ENCODE data around the gene FLT3.
"Not testable (repeated sequence)": the region's sequence is repeated elsewhere in the genome, so short reads cannot be mapped to it uniquely, and the experiment has no call there.

Gene FLT3

DNA sequence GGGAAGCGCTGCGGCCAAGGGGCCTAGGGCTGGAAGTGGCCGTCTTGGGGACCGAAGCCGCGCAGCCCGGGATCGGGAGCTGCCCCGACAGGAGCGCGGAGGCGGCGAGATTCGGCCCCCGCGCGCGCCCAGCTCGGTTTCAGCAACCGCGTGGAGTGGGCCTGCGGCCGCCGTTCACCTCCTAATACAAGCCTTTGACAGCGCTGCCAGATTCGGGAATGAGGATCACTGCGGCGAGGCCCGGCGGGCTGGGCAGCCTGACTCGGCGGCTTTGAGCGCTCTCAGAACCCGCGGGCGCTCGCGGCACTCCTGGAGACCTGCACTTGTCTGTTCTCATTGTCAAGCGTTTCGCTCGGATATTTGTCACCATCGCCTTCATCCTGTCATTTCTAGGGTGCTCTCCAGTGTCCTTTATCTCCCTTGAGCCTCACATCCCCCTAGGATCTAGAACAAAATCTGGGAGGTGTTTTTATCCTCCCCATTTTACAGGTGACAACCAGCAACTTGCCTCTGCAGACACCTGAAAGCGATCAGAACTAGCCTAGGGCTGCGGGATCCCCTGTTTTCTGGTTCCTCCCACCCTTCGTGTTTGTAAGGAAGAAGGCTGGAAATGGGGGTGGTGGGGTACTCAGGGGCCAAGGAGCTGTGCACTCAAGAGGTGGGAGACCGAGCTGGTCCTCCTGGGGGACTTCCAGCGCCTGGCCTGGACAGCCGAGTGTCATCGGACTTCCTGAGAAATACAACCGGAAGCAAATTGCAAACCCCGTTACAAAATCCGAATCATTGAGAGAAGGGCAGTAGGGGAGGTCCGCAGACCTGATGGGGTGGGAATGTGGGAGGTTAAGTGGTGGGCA, 129.8 kb downstream of the FLT3 start:
- DNase-seq, result no peak

DNA sequence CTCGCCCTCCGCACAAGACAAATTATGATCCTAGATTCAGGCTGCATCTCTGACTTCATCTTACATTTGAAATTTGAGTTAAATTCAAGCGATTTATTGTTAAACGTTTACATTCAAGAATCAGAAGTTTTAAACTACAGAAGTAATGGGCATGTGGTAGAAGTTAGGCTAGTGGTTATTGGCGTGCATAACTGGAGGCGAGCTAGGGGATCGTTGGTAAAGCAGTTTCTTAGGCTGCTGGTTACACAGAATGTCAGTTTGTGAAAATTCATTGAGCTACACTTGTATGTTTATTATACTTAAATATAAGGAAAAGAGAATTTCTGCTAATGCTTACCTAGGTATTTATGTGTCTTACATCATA, 130.5 kb downstream of the FLT3 start:
- DNase-seq, result no peak

DNA sequence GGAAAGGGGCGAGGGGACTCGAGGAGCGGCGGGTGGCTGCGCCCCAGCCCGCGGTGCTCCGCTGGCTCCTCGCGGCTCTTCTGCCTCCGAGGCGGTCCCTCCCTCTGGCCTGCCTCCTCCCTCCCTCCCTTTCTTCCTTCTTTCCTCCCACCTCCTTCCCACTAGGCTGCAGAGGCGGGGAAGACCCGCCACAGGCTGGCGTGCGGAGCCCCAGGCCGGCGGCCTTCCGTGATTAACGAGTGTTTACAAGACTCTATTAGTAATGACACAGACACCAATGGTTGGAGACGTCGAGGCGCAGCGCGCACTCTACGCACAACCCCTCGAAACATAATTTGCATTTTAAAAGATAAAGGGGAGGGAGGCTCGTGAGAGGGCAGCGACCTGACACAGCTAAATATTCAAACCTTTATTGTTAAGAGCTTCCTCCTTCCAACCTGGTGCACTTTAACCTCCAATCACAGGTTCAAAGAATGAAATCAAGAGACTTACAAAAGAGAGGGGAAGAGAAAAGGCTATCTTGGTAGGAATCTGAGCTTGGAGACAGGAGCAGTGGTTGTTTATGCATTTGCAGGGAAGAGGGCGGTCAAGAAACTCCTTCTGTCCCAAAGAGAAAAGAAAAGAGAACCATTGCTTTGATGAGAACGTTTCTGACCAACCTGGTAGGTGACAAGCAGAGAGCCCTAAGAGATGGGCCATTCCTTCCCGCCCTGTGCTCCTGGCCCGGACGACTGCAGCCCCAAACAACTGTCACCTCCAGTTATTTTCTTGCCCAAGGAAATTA, 131.1 kb downstream of the FLT3 start, which contains the start of gene CDX2:
TSS of gene CDX2 (minus strand) at position 234 of the 784 bp plus-strand sequence. CDS start 309 bp downstream, outside the sequence.
- no peak for DNase-seq

DNA sequence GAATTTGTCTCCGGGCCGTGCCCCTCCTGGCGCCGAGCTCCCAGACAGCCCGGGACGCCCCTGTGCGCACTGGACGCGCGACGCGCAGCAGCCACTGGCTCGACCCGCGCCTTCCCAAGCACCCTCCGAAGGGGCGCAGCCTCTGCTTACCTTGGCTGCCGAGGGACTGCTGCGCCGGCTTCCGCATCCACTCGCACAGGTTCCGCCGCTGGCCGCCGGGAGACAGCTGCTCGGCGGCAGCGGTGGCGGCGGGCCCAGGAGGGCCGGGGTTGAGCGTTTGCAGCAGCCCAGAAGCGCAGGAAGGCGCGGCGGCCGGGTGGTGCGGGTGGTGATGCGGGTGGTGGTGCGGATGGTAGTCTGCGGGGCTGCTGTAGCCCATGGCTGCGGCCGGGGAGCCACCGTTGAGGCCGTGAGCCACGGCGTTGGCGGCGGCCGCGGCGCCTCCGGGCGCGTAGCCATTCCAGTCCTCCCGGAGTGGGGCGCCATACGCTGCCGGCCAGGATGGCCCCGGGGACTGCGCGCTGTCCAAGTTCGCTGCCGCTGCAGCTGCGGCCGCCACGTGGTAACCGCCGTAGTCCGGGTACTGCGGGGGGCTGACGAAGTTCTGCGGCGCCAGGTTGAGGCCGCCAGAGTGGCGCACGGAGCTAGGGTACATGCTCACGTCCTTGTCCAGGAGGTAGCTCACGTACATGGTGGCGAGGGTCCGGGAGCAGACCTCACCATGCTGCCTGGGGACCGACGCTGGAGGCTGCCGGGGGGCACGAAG, 131.9 kb downstream of the FLT3 start:
- DNase-seq, result peak; percentile 26

DNA sequence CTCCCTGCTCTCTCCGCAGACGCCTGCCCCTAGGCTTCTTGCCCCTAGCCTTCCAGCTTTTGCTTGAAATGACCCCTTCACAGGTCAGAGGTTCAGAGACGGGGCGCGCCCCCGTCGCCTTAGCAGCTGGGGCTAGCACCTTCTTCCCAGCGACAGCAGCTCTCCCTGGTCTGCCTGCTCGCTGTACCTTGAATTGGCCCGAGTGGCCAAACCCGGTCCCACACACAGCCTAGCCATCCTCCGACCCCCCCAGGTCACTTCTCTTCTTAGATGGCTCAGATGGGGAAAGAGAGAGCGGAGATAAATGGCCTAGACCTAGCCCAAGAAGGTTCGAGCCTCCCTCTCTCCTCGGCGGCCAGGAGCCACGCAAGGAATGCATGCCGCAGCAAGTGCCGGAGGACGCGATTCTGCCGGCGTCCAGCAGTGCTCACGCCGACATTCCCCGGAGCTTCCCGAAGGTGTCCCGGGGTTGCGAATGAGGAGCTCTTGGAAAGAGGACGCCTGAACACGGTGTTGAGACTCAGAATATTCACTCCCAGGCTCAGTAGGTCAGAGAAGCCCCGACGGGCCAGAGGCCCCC, 132.6 kb downstream of the FLT3 start:
- DNase-seq, result no peak

DNA sequence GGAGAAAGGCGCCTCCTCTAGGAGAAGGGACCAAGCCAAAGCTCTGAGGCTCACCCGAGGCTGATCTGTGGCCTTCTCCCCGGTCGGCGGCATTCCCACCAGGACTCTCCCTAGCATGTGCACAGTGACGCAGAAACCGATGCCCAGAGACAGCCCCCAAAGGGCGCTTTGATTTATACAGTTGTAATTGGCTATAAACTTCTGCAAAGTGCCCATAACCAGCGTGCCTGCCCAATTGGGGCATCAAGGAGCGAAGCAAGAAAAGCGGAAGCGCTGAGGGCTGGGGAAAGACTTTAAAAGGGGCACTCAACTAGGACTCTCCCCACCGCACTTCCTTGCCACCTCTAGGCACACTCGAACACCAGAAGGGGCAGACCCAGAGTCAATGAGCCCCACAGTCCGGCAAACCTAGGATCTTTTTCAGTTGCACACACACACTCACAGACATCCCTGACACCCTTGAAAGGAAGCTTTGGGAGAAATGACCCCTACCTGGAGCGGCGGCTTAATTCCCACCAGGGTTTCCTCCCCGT, 133.1 kb downstream of the FLT3 start:
- DNase-seq, result no peak

DNA sequence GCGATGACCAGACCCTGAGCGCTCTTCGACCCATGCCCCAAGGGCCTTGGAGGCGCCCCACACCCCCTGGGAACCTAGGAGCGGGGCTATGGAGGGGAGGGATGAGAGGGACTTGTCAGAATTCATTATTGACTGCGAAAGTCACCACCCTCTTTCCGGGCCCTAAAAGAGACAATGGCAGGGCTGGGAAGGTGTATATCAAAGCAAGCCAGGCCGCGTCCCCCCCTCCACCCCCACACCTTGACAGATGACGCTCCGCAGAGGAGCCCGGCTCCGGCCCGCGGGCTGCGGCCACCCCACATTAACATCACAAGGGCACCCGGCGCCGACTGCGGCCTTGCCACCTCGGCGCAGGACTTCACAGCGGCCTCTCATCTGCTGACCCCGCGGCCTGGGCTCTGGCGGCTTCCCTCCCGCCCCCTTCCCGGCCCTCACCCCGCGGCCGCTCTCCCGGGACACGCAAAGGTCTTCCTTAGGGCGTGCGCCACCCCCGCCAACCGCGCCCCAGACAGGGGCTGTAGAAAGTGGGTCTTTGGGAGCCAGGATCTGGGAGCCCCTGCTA, 133.7 kb downstream of the FLT3 start:
- no peak for DNase-seq

DNA sequence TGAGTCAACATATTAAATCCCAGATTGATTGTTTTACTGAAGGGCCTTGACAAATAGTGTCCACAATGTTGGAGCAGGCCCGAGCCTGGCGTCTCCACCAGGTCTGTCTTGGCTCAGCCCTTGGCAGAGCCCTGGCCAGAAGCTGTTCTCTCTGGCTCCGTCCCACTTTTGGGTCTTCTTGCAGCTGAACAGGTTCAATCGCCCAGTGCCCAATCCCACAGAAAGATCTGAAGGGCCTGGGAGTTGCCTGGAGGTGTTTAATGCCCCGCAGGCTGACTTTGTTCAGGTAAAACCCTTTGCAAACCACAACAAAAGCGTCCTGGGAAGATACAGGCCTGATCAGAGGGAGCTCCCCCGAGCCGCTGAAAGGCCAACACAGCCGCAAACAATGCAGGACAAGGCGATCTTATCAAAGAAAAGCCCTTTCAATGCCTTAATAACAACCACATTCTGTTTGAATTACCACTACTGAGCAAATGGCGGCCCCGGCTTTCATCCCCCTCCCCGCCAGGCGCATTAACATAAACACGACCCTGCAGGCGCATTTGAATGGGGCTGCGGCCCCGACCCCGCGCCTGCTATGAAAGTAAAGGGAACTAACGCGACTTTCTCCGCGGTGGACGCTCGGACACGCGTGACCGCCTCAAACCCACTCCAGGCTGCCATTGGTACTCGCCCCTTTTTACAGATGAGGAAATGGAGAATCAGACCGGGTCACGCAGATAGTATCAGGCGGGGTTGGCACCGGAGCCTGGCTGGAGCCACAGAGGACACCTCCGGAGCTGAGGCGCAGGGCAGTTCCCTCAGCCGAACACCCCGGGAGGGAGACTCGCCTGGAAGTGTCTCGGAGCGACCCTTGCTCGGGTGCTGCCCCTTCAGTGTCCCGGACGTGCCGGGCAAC, 134.4 kb downstream of the FLT3 start:
- no peak for DNase-seq

DNA sequence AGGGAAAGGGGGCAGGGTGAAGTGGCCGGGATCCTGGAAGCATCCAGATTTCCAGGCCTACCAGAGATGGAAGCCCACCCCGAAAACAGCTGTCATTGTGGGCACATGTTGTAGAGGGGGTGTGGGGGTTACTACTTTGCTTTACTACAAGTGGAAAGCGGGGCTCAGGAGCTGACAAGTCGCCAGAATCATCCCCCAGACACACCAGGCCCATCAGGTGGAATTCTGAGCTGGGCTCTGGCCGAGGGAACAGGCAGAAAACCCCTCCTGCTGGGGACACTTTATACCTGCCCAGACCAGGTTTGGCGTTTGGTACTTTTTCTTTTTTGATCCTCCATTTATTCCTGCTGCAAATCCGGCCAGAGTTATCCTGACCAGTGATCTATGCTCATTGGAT, 135.0 kb downstream of the FLT3 start:
- DNase-seq, result no peak

DNA sequence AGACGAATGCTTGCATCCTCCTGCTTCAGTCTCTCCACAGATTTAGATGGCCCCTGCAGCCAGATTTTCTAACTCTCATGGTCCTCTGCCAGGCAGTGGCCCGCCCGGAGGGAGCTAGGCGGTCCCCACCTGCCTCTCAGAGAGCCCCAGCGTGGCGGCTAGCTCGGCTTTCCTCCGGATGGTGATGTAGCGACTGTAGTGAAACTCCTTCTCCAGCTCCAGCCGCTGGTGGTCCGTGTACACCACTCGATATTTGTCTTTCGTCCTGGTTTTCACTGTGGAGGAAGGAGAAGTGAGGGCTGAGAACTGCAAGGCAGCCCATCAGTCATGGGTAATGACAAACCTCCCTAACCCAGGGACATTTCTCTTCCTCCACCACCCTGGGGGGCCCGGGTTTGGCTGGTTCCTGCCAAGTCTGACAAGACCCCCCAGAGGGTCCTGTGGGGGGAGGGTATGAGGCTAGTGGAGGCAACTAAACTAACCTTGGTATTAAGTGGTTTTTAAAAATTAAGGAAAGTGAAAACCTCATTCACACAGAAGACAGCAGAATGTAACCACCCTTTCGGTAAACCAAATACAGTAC, 135.5 kb downstream of the FLT3 start:
- no peak for DNase-seq

DNA sequence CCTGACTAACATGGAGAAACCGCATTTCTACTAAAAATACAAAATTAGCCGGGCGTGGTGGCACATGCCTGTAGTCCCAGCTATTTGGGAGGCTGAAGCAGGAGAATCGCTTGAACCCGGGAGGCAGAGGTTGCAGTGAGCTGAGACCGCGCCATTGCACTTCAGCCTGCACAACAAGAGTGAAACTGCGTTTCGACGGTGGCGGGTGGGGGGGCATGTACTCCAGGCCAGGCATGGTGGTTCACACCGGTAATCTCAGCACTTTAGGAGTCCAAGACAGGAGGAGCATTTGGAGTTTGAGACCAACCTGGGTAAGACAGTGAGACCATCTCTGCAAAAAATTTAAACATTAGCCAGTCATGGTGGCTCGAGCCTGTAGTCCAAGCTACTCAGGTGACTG, 136.2 kb downstream of the FLT3 start:
- DNase-seq, result not testable (repeated sequence)

DNA sequence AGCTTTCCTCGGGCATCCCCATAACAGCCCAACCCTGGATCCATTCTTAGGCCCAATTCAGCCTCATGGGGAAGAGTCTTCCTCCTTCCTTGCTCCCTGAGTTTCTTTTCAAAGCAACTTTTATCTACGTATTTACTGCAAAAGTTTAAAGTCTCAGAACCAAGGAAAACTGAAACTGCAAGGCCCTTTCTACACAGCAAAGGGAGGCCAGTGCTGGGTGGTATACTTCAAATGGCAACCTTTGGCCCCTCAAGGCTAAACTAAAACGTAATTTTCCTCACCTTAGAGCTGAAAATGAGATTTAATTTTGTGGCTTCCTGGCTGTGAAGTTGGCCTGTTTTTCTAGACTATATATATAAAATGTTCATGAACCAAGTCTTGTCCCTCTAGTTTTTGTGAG, 136.9 kb downstream of the FLT3 start:
- no peak for DNase-seq

DNA sequence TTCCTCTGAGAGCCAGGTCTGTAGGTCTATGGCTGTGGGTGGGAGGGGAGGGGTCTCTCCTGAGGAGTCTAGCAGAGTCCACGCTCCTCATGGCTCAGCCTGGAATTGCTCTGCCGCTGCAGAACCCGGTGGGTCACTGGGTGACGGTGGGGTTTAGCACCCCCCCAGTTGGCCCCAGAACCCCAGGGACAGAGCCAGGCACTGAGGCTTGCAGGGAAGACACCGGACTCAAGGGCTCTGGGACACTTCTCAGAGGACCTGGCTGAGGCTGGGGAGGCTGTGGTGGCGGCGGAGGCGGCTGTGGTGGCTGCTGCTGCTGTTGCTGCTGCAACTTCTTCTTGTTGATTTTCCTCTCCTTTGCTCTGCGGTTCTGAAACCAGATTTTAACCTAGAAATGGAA, 137.4 kb downstream of the FLT3 start:
- DNase-seq, result no peak

DNA sequence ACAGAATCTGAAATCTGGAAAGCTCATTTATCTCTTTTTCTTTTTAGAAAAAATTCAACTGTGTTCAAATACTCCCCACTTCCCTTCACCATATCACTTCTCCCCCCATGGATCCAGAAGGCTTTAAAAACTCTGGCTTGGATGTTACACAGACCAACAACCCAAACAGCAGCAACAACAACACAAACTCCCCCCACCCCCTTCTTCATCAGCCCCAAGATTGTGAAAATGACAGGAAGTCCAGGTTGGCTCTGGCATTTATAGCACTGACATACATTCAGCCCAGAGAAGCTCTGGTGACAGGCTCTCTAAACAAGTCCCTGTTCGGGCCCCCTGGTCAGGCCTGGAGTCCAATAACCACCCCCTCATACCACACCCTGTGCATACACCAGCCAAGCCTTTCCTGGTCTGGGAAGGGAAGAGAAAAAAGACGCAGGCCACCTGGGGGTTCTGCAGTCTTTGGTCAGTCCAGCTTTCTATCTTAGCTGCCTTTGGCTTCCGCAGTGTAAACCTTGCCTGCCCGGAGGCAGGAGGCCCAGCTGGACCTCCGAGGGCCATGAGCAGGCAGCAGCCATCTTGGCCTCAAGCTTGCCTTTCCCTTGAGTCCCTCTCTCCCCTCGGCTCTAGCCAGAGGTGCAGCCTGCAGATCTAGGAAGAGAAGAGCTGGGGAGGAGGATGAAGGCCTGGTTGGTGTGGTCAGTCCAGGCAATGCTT, 138.1 kb downstream of the FLT3 start:
- no peak for DNase-seq

DNA sequence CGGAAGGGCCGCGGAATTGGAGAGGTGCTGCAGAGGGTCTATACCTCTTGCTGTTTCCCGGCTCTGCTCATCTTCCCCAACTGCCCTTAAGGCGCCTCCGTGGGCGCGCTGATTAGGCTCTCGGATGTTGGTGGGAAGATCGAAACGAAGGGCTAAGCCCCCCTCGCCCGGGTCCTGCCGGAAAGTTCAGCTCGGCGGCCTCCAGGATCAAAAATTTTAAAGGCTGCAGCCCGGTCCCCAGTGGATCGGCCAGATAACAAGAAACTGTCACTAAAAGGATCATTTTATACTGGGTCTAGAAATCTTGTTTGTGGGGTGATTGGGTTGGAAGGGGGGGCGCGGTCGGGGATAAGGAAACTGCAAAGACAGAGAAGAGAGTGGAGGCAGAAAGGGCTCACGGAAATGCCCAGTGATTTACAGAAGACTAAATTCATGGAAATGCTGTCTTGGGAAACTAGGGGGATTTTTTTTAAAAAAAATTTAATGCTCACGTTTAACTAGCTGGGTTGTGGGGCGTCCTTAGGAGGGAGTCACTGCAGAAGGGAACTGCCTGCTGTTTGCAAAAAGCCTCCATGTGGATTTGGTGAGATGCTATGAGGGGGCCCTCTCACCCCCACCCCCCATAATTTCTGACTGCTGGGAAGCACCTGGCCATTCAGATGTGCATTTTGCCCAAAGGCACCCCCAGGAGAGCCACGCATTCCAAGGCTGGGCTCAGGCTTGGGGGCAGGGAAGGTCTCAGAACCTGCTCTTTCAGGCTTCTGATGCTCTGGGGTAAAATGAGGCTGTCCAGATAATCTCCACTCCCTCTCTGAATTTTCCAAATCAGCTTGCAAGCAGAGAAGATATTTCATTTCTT, 138.9 kb downstream of the FLT3 start:
- no peak for DNase-seq

DNA sequence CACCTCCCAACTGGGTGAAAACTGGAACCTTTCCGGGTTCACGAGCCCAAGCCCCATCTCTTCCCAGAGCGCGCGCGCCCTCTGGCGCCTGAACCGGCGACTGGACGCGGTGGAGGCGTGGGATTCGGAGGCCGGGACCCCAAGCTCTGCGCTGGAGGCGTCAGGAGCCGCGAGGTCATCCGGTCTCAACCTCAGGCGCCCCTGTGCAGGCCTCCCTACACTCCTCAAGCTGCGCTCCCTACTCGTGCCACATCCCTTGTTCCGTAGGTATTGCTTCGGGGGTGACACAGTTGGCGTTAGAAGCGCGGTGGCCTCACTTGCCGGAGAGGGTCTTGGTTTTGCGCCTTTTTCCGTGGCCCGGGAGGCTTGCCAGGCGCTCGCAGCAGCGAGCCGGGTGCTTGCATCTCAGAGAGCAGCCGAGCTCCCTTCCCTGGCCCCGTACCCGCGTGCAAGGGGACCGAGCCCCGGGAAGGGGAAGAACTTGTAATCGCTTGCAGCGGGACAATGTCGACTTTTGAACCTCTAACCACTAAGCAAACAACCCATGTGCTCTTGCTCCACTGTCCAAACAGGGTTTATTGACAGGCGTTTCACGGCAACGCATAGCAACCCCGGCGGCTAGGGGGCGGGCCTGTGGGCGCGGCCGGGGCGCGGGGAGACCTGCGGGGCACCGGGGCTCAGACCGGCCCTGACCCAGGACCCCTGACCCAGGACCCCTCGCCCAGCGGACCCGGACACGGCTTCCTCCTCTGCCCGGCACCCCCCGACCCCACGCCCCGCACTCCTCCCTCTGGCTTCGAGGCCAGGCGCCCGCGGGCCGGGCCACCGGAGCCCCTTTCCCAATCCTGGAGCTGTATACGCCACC, 139.8 kb downstream of the FLT3 start:
- DNase-seq, result peak; percentile 72

DNA sequence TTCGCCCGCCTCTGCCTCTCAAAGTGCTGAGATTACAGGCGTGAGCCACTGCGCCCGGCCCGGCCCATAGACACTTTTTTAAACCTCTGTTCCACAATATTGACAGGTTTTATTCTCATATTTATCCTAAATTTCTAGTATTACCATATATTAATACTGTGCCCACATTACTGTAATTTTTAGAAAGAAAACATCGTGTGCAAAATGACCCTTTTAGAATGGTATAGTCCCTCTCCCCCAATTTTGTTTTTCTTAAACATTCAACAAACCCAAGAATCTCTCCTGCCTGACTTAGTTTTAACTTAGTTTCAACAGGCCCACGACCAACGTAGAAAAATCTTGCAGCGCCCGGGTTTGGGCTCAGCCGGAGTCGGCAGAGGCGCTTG, 140.4 kb downstream of the FLT3 start:
- DNase-seq, result no peak

DNA sequence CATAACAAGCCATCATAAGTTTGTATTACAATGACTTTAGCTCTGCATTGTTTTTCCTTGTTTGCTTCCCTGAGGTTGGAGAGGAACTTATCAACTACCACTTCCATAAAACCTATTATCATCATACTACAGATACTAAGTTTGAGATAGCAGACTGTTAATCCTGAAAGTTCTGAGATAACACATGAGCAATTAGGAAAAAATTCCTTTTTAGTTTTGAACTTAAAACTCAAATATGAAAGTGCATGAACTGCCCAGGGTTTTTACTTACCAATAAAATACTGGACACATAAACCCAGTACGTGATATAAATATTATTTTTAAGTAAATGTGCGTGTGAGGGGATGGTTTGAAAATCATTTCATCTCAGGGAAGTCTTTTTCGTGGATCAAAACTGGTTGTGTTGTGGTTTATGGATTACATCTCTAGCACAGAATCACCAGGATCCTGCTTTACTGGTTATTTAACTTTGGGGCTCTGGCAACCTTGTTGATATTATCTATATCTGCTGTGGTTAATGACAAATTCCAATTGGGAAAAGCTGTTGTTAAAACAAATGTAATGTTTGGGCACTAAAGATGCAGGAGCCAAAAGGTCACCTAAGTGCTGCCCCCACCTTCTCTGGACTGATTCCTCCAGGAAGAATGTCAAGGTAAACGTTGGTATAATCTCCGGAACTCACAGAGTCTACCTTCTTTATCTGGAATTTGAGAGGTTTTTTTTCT, 143.6 kb downstream of the FLT3 start:
- DNase-seq, result no peak
